Prostate gland (tissue), 2 donors: ENCODE results near the gene OLIG2. TPM values are rescaled to one million over a fixed set of nuclear protein-coding genes. Genes with fewer than 3 reads are reported as not detected.

Source experiments
- DNase-seq: peaks from one replicate; pipeline ENCODE4 v3.0.0-alpha.2; 2019; ENCODE audit warnings: low spot score
- H3K27ac ChIP-seq, 2 donors: fragments of 200-600 bp; sonication (generic); 2 replicates each; pipeline ENCODE4 v1.5.1; 2017 to 2019
- H3K27me3 ChIP-seq: fragments of 200-600 bp; sonication (generic); replicated peaks from 2 replicates; pipeline ENCODE4 v1.5.1; 2019; ENCODE audit not compliant: insufficient read depth
- H3K36me3 ChIP-seq, 2 donors: fragments of 200-600 bp; sonication (generic); 1 replicate in 1 of 2; 2 replicates in 1 of 2; pipeline versions ENCODE4 v1.5.1 to v1.8.1; 2017 to 2019
- H3K4me1 ChIP-seq: fragments of 200-600 bp; sonication (generic); replicated peaks from 2 replicates; pipeline ENCODE4 v1.5.1; 2019
- H3K4me3 ChIP-seq, 2 donors: fragments of 200-600 bp; sonication (generic); 2 replicates each; pipeline ENCODE4 v1.5.1; 2017 to 2019
- H3K9me3 ChIP-seq: fragments of 200-600 bp; sonication (generic); 2 replicates; pipeline ENCODE4 v1.5.1; 2017
- CTCF ChIP-seq, 4 experiments: fragments of 200-600 bp in 2 of 4; fragments of 450-650 bp in 2 of 4; sonication (generic) in 2 of 4; IDR thresholded peaks; 1 replicate in 3 of 4; 2 replicates in 1 of 4; pipeline ENCODE4 v1.5.1; 2016 to 2019; ENCODE audit warnings: antibody characterized with exemption in 4 of 4, mild to moderate bottlenecking in 2 of 4, moderate library complexity in 2 of 4
- POLR2A ChIP-seq: fragments of 450-650 bp; IDR thresholded peaks from one replicate; pipeline ENCODE4 v1.6.1; 2016; ENCODE audit warnings: antibody characterized with exemption, mild to moderate bottlenecking
- POLR2AphosphoS5 ChIP-seq: sonication (generic); formaldehyde crosslinking; IDR thresholded peaks from one replicate; pipeline ENCODE4 v1.6.1; 2017; ENCODE audit warnings: antibody characterized with exemption
- WGBS: methylation state at CpG from one replicate; pipeline ENCODE4 v1.1.5; 2018; 5-methylcytosine and 5-hydroxymethylcytosine counted together
- intact Hi-C: fragments of 100-400 bp; cut with DNase I; formaldehyde crosslinking; loops from one replicate; pipeline ENCODE4 v1.14.2; 2022
- total RNA-seq, 2 donors: library from RNA; depleted of rRNA; stranded (reverse); fragments of >200 nt; gene quantifications; one replicate each; pipeline ENCODE4 v1.1.0, GENCODE V29; 2016

Gene OLIG2
- total RNA-seq, 2 donors from 2014 or later, result not detected

GRCh38 chr21:33028773-33029384, 3.1 kb downstream of the OLIG2 start:
- no peaks in the 10 kb centered on the region for H3K4me1 ChIP-seq
- no peak for TF ChIP-seq POLR2AphosphoS5
- no peak for TF ChIP-seq POLR2A
- TF ChIP-seq CTCF (IDR thresholded peaks at IDR 0.05), result no peak
- intact Hi-C loops, result no loop called here
- 6% methylated on average over 28 of the region's 28 CpGs for WGBS
- no peaks in the 10 kb centered on the region for H3K36me3 ChIP-seq
- peaks cover 85% of the 10 kb centered on the region for H3K27me3 ChIP-seq
- H3K27ac ChIP-seq, result no peak overlapping the region
- no peak overlapping the region for H3K4me3 ChIP-seq
- H3K9me3 ChIP-seq, result no peaks in the 10 kb centered on the region
- DNase-seq, result no peak

- Histone ChIP-seq H3K36me3 (no peaks in the 10 kb centered on the region), H3K4me1 (no peaks in the 10 kb centered on the region), H3K9me3 (no peaks in the 10 kb centered on the region), H3K27ac (no peak overlapping the region), H3K27me3 (peaks cover 84% of the 10 kb centered on the region), H3K4me3 (no peak overlapping the region)
- no peak for DNase-seq
- TF ChIP-seq POLR2A (no peak), CTCF (IDR thresholded peaks at IDR 0.05) (no peak), POLR2AphosphoS5 (no peak)
- intact Hi-C loops, result no loop called here
- 10% methylated on average over 19 of the region's 19 CpGs for WGBS
These were observed 3.7 kb downstream of the OLIG2 start for GRCh38 chr21:33029385-33029921.

- no peak for DNase-seq
- intact Hi-C loops, result no loop called here
- Histone ChIP-seq H3K27ac (no peak overlapping the region), H3K9me3 (no peaks in the 10 kb centered on the region), H3K27me3 (peaks cover 83% of the 10 kb centered on the region), H3K36me3 (no peaks in the 10 kb centered on the region), H3K4me3 (no peak overlapping the region), H3K4me1 (no peaks in the 10 kb centered on the region)
- WGBS, result 35% methylated on average over 10 of the region's 10 CpGs
- TF ChIP-seq CTCF (IDR thresholded peaks at IDR 0.05) (no peak), POLR2AphosphoS5 (no peak), POLR2A (no peak)
These were observed 4.3 kb downstream of the OLIG2 start for GRCh38 chr21:33029975-33030461.

- intact Hi-C loops, result no loop called here
- no peaks in the 10 kb centered on the region for H3K9me3 ChIP-seq
- no peaks in the 10 kb centered on the region for H3K4me1 ChIP-seq
- peaks cover 80% of the 10 kb centered on the region for H3K27me3 ChIP-seq
- H3K4me3 ChIP-seq, result no peak overlapping the region
- H3K36me3 ChIP-seq, result no peaks in the 10 kb centered on the region
- DNase-seq, result no peak
- no peak for TF ChIP-seq POLR2AphosphoS5
- no peak for TF ChIP-seq POLR2A
- TF ChIP-seq CTCF (IDR thresholded peaks at IDR 0.05), result no peak
- no peak overlapping the region for H3K27ac ChIP-seq
- WGBS, result 34% methylated on average over 6 of the region's 6 CpGs
These were observed 4.9 kb downstream of the OLIG2 start for GRCh38 chr21:33030633-33031032.
